ENCODE measurements around the gene APOL5. TPM values are rescaled to one million over a fixed set of nuclear protein-coding genes. Genes with fewer than 3 reads are reported as not detected.

The APOL5 gene
- total and polyA plus RNA-seq, 4 donors: 0.43 TPM; not detected in 3

GRCh38 chr22:35726398-35726797 is 8.7 kb downstream of the APOL5 start (continued):
- TF ChIP-seq REST (IDR thresholded peaks at IDR 0.05): no peak
- TF ChIP-seq RAD21 (IDR thresholded peaks at IDR 0.05): no peak
- no peak for TF ChIP-seq HNF4G (IDR thresholded peaks at IDR 0.05)
- no peak for TF ChIP-seq MAX (IDR thresholded peaks at IDR 0.05)
- TF ChIP-seq EGR1 (IDR thresholded peaks at IDR 0.05; ENCODE audit: low read depth in 2 of 2): no peak
- TF ChIP-seq HNF4A (conservative IDR thresholded peaks at IDR 0.05): no peak
- no peak for TF ChIP-seq FOXA2 (IDR thresholded peaks at IDR 0.05)
- no peak for TF ChIP-seq FOXA1 (IDR thresholded peaks at IDR 0.05)
- TF ChIP-seq JUND (IDR thresholded peaks at IDR 0.05): no peak

- no peaks in the 10 kb centered on the region for H3K9me3 ChIP-seq (ENCODE audit: control insufficient read depth in 4 of 4, low read length in 3 of 4)
- no peaks in the 10 kb centered on the region for H3K4me1 ChIP-seq (ENCODE audit: control insufficient read depth in 4 of 4, insufficient read depth in 4 of 4, low read length in 3 of 4)
- H3K9ac ChIP-seq (ENCODE audit: low read depth in 1 of 2, low read length in 2 of 2): no peak overlapping the region
- H3K4me3 ChIP-seq (ENCODE audit: low read depth in 1 of 3, low read length in 3 of 3): no peak overlapping the region
- TF ChIP-seq HNF4G (IDR thresholded peaks at IDR 0.05) (no peak), MAX (IDR thresholded peaks at IDR 0.05) (no peak), ATF3 (IDR thresholded peaks at IDR 0.05) (no peak), YY1 (IDR thresholded peaks at IDR 0.05) (no peak), TAF1 (conservative IDR thresholded peaks at IDR 0.05) (no peak), RXRA (IDR thresholded peaks at IDR 0.05) (no peak), HNF4A (conservative IDR thresholded peaks at IDR 0.05) (no peak), GABPA (IDR thresholded peaks at IDR 0.05 in 1 of 2, conservative IDR thresholded peaks at IDR 0.05 in 1 of 2) (no peak), FOXA1 (IDR thresholded peaks at IDR 0.05) (no peak), CTCF (IDR thresholded peaks at IDR 0.05; ENCODE audit: low read depth, low read length, missing input control) (no peak), RAD21 (IDR thresholded peaks at IDR 0.05) (no peak), ZBTB33 (IDR thresholded peaks at IDR 0.05) (no peak), REST (IDR thresholded peaks at IDR 0.05) (no peak), EGR1 (IDR thresholded peaks at IDR 0.05; ENCODE audit: low read depth in 2 of 2) (no peak), SP1 (IDR thresholded peaks at IDR 0.05) (no peak), FOXA2 (IDR thresholded peaks at IDR 0.05) (no peak), NR2F2 (IDR thresholded peaks at IDR 0.05) (no peak), JUND (IDR thresholded peaks at IDR 0.05) (no peak)
- H3K27me3 ChIP-seq (ENCODE audit: control insufficient read depth in 4 of 4, insufficient read depth in 4 of 4, low read length in 3 of 4): no peaks in the 10 kb centered on the region
- H3K36me3 ChIP-seq (ENCODE audit: control insufficient read depth in 4 of 4, insufficient read depth in 3 of 4, low read depth in 1 of 4, low read length in 3 of 4): no peaks in the 10 kb centered on the region
- WGBS: 89% methylated on average over 15 of the region's 15 CpGs
- no peak for DNase-seq (ENCODE audit: low spot score)
- H3K27ac ChIP-seq (ENCODE audit: low read depth in 1 of 2, low read length in 2 of 2): no peak overlapping the region
Measured at GRCh38 chr22:35726933-35727332, 9.3 kb downstream of the APOL5 start.
